Mesothelial cell of epicardium (in vitro differentiated cells): ENCODE data around the gene ZNF132. TPM values are rescaled to one million over a fixed set of nuclear protein-coding genes. Genes with fewer than 3 reads are reported as not detected.
A peak's percentile ranks its signal among the peaks of the same experiment; 100 is the strongest.
"Not testable (repeated sequence)": the region's sequence is repeated elsewhere in the genome, so short reads cannot be mapped to it uniquely, and the experiment has no call there.

ENCODE experiments used
- DNase-seq, 2 experiments: peaks; one replicate each; pipeline ENCODE4 v3.0.0; 2021; ENCODE audit warnings: low spot score in 2 of 2; ENCODE audit not compliant: unreplicated experiment in 2 of 2
- H3K27ac Mint-ChIP-seq: 2 replicates; pipeline ENCODE4 v1.8.0; 2021; ENCODE audit warnings: mixed read lengths
- H3K27me3 Mint-ChIP-seq: 2 replicates; pipeline ENCODE4 v1.8.0; 2021; ENCODE audit warnings: low read depth, mixed read lengths
- H3K36me3 Mint-ChIP-seq: 2 replicates; pipeline ENCODE4 v1.8.0; 2021; ENCODE audit warnings: mixed read lengths
- H3K4me1 Mint-ChIP-seq: 2 replicates; pipeline ENCODE4 v1.8.0; 2021; ENCODE audit warnings: mixed read lengths
- H3K4me3 Mint-ChIP-seq: 2 replicates; pipeline ENCODE4 v1.8.0; 2021; ENCODE audit warnings: mild to moderate bottlenecking, moderate library complexity, mixed read lengths
- H3K9me3 Mint-ChIP-seq: 2 replicates; pipeline ENCODE4 v1.8.0; 2021; ENCODE audit warnings: mixed read lengths
- total RNA-seq: library from RNA; stranded (reverse); gene quantifications from 3 replicates; pipeline ENCODE4 v1.2.1, GENCODE V29; 2021
- TF ChIP-seq, protein P1 (sequence below): fragments of 200-600 bp; sonication (generic); IDR thresholded peaks from one replicate; pipeline ENCODE4 v1.5.0; 2021; ENCODE audit warnings: antibody characterized with exemption; ENCODE audit not compliant: unreplicated experiment

Gene ZNF132
- total RNA-seq, 1 donor from 2014 or later: 4.4 TPM

DNA sequence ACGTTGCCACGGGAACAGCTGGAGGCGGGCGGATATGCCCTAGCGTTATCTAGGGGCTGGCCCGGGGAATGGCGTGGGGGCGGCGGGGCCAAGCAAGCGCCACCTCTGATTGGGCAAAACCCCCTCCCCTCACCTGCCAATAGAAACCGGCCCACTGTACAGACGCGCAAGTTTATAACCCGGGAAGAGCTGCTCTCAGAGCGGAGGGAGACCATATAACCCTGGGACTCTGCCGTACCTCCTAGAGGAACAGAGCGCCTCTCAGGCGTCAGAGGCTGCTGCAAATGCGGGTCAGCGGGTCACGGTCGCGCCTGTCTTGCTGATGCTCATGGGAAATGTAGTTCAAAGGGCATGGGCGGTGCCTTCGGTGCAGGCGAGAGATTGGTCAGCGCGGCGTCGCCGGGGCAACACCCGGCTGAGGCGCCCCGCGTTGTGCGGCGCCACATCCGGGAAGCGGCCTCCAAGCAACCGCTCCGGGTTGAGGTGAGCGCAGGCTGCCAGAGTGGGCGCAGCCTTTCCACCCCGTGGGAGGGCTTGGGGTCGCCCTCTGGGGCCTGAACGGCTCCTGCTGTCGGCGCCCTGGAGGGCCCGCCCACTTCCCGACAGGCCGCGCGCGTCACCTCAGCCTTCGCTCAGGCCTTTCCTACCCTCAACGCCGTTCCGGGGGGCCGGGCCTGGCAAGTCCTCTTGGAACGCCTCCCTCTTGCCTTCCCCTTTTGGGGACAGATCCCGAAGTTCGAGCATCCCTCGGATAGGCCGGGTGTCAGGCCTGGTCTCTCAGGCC, 36.0 kb upstream of the ZNF132 start, which contains the start of gene ZNF446:
Gene ZNF446, plus strand, starts transcription at position 639 of the 784 bp plus-strand sequence. CDS start 867 bp downstream, outside the sequence.
- DNase-seq: peak; percentile 75 to 84
- Mint-ChIP-seq H3K4me1 (peaks cover 11% of the 10 kb centered on the region), H3K9me3 (no peaks in the 10 kb centered on the region), H3K4me3 (peak within 1 kb of the TSS; percentile 93), H3K27me3 (no peaks in the 10 kb centered on the region), H3K36me3 (peaks cover 5% of the 10 kb centered on the region), H3K27ac (peak within 1 kb of the TSS; percentile 95)
- TF ChIP-seq, protein P1, sequence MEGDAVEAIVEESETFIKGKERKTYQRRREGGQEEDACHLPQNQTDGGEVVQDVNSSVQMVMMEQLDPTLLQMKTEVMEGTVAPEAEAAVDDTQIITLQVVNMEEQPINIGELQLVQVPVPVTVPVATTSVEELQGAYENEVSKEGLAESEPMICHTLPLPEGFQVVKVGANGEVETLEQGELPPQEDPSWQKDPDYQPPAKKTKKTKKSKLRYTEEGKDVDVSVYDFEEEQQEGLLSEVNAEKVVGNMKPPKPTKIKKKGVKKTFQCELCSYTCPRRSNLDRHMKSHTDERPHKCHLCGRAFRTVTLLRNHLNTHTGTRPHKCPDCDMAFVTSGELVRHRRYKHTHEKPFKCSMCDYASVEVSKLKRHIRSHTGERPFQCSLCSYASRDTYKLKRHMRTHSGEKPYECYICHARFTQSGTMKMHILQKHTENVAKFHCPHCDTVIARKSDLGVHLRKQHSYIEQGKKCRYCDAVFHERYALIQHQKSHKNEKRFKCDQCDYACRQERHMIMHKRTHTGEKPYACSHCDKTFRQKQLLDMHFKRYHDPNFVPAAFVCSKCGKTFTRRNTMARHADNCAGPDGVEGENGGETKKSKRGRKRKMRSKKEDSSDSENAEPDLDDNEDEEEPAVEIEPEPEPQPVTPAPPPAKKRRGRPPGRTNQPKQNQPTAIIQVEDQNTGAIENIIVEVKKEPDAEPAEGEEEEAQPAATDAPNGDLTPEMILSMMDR: no peak

DNA sequence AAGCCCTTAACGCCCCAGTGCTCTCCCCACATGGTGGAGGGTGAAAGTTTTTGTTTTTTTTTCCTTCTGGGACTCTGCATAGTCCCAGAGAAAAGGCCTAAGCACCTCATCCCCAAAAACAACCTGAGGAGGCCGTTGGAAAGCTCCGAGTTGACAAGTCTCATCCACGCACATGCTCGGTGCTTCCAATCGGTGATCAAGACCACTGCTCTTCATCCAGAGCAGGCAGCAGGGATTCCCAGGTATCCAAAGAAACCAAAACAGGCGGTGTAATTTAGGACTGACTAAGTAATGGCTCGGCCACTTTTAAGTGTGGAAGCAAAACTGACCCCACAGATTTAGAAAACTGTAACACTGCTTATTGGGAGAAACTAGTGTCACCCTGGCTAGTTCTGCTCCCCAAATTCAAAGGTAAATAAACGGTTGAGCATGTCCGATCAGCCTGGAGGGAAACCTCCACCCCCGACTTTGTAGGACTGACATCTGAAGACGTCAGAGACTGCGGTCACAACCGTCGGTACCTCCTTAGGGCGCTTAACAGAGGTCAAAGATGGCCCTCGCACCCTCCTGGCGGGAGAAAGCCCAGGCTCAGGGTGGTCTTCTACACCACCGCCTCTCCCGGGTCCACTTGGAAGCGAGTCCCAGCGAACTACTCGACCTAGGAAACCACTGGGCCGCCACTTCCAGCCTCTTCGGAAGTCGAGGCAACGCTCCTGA, 35.2 kb upstream of the ZNF132 start:
- Mint-ChIP-seq H3K4me1 (peaks cover 11% of the 10 kb centered on the region), H3K27ac (peak overlapping the region; percentile 95), H3K27me3 (no peaks in the 10 kb centered on the region), H3K36me3 (peaks cover 3% of the 10 kb centered on the region), H3K9me3 (no peaks in the 10 kb centered on the region), H3K4me3 (peak overlapping the region; percentile 93)
- no peak for DNase-seq
- TF ChIP-seq, protein P1: no peak

DNA sequence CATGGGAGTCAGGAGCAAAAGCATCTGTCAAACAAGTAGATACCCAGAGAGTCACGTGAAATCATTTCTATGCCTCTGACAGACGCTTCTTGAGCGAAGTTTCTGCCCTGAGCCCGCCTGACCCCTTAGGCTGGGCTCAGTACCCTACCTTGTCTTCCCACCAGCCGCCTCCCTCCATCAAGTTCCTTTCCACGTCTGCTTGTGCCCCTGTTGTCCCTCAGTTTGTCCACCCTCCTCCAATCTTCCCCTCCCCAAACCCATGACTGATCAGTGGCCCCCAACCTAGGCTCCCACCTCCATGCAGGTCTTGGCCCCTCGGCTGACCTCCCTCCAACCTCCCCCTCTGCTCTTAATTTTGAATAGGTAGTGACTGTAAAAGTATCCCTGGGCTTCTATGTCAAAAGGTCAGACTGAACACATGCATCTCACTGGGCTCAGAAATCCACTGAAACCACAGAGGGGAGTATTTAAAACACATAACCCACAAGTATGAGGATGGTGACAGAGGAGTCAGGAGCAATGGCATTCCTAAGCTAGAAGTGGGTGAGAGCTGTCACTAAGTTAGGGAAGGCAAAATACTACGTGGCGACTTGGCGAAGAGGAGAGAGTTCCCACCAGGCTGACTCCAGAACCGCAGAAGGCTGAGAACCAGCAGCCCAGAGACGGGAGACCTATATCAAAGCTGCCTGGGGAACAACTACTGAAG, 34.5 kb upstream of the ZNF132 start:
- TF ChIP-seq, protein P1: no peak
- H3K4me3 Mint-ChIP-seq: peak overlapping the region; percentile 46
- no peak for DNase-seq
- H3K4me1 Mint-ChIP-seq: peaks cover 11% of the 10 kb centered on the region
- peaks cover 3% of the 10 kb centered on the region for H3K36me3 Mint-ChIP-seq
- no peaks in the 10 kb centered on the region for H3K9me3 Mint-ChIP-seq
- H3K27me3 Mint-ChIP-seq: no peaks in the 10 kb centered on the region
- no peak overlapping the region for H3K27ac Mint-ChIP-seq

DNA sequence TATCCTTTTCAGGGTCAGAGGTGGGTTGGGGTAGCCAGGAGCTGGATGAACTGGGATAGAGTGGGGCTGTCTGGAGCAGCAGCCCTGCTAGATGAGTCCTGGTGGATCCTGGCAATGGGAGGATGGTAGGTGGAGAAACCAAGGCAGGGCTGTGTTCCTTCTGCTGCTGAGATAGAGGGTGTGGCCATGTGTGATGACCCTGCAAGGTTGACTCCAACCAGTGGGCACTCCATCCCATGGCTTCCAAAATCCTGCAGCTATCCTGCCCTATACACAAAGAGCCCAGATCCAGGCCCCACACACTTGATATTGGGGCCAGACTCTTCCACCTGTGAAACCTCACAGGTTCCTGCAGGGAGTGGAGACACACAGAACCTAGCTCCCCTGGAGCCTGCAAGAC, 33.8 kb upstream of the ZNF132 start:
- no peaks in the 10 kb centered on the region for H3K36me3 Mint-ChIP-seq
- no peak overlapping the region for H3K27ac Mint-ChIP-seq
- TF ChIP-seq, protein P1: no peak
- DNase-seq: no peak
- no peaks in the 10 kb centered on the region for H3K9me3 Mint-ChIP-seq
- H3K4me3 Mint-ChIP-seq: peak overlapping the region; percentile 46
- no peaks in the 10 kb centered on the region for H3K27me3 Mint-ChIP-seq
- peaks cover 11% of the 10 kb centered on the region for H3K4me1 Mint-ChIP-seq

DNA sequence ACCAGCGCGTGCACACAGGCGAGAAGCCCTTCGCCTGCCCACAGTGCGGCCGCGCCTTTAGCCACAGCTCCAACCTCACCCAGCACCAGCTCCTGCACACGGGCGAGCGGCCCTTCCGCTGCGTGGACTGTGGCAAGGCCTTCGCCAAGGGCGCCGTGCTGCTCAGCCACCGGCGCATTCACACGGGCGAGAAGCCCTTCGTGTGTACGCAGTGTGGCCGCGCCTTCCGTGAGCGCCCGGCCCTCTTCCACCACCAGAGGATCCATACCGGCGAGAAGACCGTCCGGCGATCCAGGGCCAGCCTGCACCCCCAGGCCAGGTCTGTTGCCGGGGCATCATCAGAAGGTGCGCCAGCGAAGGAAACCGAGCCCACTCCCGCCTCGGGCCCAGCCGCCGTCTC, 31.8 kb upstream of the ZNF132 start:
- H3K9me3 Mint-ChIP-seq: no peaks in the 10 kb centered on the region
- H3K27ac Mint-ChIP-seq: no peak overlapping the region
- no peaks in the 10 kb centered on the region for H3K27me3 Mint-ChIP-seq
- no peak for DNase-seq
- H3K36me3 Mint-ChIP-seq: no peaks in the 10 kb centered on the region
- TF ChIP-seq, protein P1: no peak
- no peak overlapping the region for H3K4me3 Mint-ChIP-seq
- H3K4me1 Mint-ChIP-seq: peaks cover 21% of the 10 kb centered on the region

DNA sequence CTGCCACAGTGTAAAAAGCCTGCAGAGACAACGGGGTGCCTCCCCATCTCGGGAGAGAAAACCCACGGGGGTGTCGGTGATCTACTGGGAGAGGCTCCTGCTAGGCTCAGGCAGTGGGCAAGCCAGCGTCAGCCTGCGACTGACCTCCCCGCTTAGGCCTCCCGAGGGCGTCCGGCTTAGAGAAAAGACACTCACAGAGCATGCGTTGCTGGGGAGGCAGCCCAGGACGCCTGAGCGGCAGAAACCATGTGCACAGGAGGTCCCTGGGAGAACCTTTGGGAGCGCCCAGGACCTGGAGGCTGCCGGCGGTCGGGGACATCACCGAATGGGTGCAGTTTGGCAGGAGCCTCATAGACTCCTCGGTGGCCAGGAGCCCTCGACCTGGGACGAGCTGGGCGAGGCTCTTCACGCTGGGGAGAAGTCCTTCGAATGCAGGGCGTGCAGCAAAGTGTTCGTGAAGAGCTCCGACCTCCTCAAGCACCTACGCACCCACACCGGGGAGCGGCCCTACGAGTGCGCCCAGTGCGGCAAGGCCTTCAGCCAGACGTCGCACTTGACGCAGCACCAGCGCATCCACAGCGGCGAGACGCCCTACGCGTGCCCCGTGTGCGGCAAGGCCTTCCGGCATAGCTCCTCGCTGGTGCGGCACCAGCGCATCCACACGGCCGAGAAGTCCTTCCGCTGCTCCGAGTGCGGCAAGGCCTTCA, 31.0 kb upstream of the ZNF132 start:
- not testable (repeated sequence) for H3K27me3 Mint-ChIP-seq, H3K27ac Mint-ChIP-seq, DNase-seq, H3K9me3 Mint-ChIP-seq, H3K36me3 Mint-ChIP-seq, H3K4me3 Mint-ChIP-seq
- H3K4me1 Mint-ChIP-seq: peaks cover 20% of the 10 kb centered on the region
